HG02642 (cell line): Measurements from ENCODE around the gene PTPRG.

Source experiments
- ATAC-seq: cut with Tn5 transposase; IDR thresholded peaks from one replicate; pipeline ENCODE4 v1.9.1; 2021; ENCODE audit warnings: mild to moderate bottlenecking; ENCODE audit not compliant: unreplicated experiment, poor library complexity

Gene PTPRG

DNA sequence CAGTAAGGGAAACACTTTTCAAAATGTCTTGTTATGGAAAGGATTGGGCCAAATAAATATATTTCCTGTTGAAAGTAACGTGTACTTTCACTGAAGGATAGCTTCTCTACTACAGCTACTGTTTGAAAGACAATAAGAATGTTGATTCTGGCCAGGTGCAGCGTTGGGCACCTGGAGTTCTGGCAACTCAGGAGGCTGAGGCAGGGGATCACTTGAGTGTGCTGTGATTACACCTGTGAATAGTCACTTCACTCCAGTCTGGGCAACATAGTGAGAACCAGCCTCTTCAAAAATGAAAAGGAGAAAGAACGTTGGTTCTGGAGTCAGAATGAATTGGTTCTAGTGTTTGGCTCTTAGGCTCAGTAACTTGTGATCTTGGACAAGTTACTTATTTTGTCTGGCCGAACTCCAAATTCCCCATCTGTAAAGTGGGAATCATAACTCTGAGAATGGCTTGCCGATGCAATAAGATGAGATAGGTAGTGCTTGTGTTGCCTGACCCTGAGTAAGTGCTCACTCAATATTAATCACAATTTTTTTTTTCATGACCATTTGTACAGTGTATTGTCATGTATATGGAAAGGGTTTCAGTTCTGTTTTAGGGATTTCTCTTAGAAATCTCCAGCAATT is 310.8 kb downstream of the PTPRG start:
- no peak for ATAC-seq

DNA sequence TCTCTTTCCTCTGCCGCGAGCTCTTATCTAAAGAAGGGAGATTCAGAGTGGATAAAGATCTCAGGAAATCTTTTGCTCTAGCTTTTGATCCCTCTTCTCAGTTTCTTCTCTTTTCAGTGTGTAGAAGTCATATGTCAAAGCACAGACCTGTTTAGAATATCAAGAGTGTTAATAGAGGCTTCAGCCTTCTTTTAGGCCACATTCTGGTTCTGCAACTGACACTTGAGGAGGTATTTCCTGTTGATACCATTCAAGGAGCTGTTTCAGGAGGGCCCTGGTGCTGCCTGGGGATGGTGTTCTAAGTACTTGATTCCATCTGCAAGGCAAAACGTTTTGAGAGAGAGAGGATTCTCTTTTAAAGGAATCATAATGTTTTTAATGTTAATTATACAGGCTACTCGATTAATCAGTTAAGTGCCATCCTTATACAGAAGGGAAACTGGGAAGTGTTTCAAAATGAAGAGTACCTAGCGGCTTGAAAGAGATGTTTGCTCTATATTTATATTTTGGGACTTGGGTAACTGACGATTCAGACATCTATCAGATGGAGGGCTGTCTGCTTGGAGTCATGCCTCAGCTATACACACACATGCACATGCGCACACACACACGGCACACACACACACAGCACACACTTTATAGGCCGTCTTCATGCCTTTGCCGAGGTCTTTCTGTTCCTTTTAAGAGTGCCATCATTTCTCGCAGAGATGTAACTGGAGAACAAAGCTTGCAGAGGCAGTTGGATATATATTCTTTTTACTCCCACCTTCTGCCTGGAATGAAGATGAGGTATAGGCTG is 313.9 kb downstream of the PTPRG start:
- ATAC-seq = no peak

DNA sequence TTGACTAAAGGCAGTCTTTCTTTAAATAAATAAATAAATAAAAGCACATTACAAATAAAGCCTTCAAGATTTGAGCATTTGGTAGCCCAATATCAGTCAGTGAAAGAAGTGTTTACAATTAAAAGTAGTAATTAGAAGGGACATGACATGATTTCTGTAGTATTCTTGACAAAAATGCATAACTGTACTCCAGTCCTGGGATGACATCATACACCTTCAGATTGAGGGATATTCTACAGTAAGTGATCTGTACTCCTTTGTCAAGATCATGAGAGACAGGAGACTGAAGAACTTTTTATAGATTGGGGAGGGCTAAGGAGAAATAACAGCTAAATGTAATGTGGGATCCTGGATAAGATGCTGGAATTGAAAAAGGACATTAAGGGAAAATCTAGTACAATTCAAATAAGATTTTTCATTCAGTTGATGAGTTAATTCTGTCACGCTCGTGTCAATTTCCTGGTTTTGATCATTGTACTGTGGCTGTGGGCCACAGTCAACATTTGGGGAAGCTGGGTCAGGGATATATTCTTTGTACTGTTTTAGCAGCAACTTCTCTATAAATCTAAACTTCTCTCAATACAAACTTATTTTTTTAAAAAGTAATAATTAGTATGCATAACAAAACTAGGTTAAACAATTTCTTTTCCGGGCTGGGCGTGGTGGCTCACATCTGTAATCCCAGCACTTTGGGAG is 314.8 kb downstream of the PTPRG start:
- ATAC-seq = no peak

DNA sequence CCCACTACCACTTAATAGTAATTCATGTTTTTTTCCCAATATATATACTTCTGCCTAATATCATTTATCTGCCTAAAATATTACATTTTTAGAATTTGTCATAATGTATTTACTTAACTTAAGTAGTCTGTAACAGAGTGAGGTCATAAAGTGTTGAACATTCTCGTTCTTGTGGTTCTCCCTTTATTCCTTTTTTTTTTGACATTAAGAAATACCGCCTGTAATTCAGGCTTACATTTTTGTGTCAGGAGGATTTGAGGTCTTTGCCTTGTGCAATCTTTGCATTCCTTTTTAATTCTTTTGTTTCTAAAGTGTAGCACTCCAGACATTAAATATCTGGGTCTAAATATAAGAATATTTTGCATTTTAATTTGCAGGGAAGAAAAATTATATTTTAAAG is 315.4 kb downstream of the PTPRG start:
- no peak for ATAC-seq

DNA sequence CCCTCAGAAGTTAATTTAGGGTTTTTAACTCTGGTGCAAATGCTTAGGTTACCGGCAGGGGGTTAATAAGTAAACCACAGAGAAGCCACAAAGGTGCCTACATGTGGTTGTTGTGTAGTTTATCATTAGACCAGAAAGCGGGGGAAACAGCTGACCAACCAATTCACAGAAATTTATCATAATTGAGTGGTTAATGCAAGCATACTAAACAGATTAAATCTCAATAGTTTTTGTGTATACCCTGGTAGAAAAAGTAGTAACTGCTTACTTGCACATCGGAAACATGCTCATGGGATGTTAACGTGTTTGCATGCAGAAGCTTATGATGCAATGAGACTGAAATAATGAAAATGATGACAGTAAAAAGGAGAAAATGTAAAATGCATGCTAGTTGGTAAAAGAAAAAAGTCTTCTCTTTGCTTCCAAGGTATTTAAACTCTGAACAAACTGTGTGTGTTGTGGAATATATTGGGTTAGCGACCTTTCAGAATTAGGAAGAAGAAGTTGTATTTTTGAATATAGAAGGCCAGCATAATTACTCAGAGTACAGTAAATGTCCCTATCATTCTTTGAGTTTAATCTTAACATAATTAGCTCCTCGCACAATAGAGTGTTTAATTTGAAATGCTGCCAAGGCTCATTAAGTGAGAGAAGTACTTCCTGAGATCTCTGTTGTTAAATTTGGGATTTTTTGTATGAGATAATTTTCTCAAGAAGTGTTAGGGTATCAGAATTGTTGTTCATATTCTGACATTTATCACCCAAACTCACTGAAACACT is 316.2 kb downstream of the PTPRG start:
- peak; percentile 97 for ATAC-seq

DNA sequence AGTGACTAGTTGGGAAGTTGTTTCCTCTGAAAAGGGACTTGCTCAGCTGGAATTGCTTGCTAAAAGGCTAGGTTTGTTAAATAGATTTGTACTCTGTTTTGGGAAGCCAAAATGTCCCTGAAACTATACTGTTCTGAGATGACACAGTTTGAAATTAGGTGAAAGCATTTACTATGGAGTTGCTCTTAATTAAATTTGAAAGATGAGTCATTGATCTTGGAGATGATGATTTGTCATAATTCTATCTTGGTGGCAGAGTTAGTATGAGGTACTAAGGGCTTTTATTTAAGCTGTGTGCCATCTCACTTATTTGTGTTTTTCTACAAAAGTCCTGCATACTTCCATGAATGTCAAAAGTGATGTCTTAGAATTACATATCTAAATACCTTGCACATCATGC is 320.9 kb downstream of the PTPRG start:
- no peak for ATAC-seq

DNA sequence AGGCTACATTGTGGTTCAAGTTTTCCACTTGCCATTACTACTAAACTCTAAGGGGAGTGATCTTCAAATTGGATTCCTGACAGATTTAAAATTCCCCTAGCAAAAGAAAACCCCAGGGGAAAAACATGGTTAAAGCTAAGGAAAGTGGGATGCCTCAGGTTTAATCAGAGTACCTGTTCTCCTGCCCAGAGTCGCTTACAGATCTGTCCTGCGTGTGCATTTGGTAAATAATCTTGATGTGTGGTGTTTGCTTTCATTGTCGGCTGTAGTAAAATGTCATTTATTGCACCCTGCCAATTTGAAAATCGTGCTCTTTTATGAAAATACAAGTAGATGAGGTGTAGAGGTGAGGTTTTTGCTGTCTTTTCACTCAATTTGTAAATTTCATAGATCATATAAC is 323.4 kb downstream of the PTPRG start:
- no peak for ATAC-seq

DNA sequence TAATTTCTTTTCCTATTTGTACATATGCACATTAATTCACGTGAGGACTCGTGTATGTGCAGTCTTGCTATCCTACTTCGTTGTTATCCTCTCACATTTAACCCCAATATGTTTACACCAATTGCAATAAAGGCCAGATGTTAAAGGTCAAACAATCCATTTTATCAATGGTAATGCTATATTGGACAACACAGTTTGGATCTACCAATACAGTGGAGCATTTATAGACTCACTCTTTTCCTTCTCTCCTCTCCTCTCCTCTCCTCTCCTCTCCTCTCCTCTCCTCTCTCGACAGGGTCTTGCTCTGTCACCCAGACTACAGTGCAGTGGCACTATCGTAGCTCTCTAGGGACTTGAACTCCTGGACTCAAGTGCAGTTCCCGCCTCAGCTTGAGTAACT is 324.0 kb downstream of the PTPRG start:
- ATAC-seq = no peak

DNA sequence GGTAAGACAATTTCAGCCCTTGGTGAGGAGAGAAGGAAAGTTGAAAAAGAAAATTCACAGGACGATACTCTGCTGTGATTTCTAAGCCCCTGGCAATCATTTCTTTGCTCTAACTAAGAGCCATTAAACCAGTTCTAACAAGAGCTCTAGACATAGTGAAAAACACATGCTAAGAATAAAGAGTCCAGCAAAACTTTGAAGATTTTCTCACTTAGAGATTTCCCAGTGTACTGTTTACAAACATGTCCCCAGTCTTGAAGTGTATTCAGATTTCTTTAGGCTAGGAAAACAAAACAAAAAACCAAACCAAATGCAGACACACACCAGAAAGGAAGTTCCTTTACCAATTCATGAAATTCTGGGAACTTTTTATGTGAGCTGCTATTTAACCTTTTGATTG is 325.8 kb downstream of the PTPRG start:
- ATAC-seq = no peak

DNA sequence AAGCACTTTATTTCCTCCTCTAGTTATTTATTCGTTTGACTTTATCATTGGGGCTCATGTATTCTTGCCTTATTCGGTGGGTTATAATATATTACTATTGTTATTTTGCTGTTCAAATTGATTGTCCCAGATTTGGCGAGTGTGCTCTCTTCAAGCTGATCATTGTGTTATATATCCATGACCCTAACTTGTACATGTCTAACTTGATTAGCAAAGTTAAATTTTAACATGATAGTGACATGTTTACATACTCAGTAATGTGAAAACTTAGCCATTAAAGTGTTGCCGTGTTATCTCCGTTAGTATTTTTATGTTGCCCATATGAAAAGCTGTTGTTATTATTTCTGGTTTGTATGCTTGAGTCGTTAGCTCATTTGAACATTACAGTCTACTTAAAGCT is 327.9 kb downstream of the PTPRG start:
- ATAC-seq = no peak

DNA sequence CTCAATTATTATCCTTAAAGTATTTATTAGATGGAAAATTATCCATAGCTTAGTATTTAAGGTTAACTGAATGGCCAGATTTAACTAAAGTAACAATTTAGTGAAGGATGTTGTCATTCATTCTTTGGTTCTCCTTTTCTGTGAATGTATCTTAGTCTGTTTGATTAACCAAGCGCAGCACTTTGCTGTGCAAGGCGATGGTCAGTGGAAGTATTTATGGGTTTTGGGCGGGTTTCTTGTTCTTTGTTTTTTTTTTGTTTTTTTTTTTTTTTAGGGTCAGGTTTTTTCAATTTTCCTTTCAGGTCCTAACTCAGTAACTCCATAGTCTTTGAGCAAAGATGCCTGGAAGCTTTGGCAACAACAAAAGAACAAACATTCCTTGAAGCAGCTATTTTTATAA is 328.8 kb downstream of the PTPRG start:
- ATAC-seq = no peak

DNA sequence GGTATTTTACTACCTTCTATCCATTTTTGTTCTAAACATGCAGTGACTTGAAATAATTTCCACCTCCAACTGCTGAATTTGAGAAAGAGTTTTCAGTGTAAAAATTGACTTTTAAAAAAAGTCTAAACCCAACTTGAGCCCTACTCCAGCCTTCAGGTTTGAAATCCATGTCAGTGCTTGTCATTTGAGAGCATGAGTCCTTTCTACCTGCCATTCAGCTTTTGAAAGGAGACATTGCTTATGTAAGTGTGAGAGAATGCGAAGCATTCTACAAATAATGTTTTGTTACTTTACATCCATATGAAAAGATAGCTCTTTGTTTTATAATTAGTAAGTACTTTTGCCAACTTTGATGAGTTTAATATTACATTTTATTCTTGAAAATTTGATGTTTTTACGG is 329.2 kb downstream of the PTPRG start:
- ATAC-seq = no peak

DNA sequence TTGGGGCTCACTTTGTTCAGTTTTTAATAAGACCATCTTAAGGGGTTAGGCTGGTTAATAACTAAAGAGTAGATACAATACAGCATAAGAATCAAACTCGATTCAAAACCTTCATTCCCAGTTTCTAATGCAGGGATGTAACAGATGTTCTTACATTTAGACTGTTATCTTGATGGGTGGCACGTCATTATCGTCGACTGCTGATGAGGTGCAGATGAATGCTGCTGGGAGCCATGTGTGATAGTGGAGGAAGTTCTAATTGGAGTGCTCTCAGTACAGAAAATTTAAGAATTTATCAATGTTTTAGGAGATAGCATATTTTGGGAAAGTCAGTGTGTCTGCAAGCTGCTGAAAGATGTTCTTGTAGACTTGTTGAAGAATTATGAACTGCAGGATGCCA is 331.5 kb downstream of the PTPRG start:
- ATAC-seq = no peak

DNA sequence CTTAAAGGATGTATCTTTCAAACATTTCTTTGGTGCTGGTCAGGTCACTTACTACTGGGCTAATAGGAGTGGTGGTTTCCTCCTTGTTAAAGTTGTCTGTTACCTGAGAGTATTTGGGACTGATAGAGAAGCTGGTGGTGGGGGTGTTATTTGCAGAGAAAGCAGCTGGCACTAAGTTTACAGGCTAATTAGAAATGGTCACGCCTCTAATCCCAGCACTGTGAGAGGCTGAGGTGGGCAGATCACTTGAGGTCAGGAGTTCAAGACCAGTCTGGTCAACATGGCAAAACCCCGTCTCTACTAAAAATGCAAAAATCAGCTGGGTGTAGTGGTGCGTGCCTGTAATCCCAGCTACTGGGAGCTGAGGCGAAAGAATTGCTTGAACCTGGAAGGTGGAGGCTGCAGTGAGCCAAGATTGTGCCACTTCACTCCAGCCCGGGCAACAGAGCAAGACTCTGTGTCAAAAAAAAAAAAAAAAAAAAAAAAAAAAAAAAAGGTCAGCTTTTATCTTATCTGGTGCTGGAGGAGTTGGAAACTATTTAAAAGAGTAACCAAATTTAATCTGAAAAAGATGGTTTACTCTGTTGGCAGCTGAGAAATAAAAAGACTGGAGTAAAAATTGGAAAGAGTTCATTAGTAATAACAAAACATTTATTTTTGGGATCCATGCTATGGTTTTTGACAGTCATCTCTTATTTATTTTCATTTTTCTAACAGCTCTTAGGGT is 332.6 kb downstream of the PTPRG start:
- ATAC-seq = no peak

DNA sequence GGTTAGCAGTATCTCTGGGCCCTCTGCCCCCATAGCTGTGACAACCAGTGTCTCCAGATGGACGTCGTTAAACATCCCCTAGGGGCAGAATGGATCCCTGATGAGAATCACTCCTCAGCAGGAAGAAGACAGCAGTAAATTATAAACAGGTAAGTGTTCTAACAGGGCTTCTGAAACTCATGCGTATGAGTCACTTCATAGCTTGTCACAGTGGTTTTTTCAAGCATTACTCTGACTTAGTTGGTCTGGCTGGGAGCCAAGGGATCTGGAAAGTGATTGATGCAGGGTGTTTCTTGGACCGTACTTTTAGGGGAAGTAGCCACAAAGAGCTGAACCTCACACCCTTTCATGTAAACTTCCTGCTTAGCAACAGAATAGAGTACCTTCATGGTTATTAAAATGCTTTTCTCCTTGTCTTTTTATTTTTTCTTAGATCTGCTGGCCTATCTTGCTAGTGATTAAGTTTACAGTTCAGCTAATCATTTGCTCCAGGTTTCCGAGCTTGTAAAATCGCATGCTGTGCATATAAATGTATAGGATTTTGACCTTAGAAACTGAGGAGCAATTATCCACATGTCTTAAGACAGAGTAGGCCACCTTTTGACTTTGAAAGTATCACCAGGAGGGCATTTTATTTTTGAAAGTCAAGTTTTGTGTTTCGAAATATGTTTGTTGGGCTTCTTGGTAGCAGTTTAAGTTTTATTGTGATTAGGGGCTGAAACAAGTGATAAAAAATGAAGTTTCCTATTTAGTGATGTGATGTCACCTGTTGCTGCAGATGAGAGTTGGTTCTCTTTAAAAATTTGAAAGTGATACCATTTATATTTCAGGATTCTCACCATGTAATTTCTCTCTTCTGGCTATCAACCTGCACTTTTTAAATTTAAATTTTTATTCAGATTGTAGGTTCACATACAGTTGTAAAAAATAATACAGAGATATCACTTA is 333.9 kb downstream of the PTPRG start:
- peak; percentile 97 for ATAC-seq

DNA sequence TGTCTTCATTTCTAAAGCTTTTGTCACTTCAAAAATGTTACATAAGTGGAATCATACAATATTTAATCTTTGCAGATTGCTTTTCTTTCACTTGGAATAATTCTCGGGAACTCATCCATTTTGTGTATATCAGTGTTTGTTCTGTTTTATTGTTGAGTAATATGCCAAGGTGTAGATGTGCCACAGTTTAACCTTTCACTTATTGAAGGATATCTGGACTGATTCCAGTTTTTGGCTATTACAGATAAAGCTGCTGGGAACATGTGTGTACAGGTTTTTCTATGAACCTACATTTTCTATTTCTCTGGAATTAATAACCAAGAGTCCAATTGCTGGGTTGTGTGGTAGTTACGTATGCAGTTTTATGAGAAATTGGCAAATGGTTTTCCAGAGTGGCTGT is 334.9 kb downstream of the PTPRG start:
- ATAC-seq = no peak

DNA sequence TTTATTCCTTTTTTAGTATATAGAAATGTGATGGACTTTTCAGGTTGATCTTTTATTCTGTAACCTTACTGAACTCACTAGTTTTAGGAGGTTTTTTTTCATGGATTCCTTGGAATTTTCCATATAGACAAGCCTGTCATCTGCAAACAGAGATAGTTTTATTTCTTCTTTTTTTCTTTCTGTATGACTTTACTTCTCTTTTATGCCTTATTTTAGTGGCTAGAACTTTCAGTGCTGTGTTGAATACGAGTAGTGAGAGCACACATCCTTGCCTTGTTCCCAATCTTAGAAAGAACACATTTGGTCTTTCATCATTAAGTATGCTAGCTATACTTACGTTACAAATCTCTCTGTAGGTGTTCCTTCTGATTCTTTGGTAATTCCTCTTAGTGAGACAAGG is 336.5 kb downstream of the PTPRG start:
- ATAC-seq = no peak

DNA sequence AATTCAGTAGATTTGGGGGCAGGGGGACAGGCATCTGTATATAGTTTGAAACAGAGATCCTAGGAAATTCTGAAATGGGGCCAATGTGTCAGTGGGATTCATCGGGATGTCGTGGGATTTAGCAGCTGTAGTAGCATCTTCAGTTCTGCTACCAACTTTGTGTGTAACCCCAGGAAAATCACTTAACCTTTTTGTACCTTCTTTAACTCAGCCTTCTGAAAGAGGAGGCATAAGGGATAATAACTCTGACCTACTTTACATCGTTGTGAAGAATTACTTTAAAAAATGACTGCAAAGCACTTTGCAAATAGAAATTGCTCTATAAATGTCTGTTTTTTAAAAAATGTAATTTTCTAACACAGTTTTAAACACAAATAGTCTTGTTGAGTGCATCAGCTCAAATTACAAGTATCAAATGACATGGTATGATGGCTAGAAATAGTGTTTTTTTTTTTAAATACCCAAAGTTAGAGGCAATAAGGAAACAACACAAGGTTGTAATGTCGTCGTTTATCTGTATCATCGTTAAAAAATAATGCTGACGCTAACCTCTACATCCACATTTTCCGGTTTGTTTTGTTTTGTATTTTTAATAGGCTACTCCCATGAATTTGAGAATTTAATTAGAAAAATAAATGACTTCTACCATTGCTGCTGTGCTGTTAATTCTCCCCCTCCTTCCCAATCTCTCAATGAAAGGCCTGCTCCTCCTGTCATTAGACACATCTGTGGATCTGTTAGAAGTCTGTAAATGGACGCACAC is 338.5 kb downstream of the PTPRG start:
- no peak for ATAC-seq
